Measurements from ENCODE around the gene FOXK1.

FOXK1 gene

DNA sequence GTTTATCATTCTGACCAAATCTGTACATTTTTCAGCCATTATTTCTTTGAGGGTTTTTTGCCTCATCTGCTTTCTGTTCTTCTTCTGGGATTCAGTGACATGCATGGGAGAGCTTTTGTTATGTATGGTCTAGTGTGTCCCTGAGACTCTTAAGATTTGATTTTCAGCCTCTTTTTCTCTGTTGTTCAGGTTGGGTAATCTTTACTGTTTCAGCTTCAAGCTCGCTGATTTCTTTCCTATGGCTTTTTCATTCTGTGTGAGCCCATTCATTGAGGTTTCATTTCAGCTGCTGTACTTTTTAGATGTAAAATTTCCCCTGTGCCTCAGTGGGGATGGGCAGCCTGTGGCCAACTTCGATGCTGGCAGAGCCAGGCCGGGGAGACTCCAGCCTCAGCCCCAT, 38.1 kb downstream of the FOXK1 start:
- DNase-seq (ENCODE audit: low read depth in 2 of 2, low spot score in 1 of 2) = no peak

DNA sequence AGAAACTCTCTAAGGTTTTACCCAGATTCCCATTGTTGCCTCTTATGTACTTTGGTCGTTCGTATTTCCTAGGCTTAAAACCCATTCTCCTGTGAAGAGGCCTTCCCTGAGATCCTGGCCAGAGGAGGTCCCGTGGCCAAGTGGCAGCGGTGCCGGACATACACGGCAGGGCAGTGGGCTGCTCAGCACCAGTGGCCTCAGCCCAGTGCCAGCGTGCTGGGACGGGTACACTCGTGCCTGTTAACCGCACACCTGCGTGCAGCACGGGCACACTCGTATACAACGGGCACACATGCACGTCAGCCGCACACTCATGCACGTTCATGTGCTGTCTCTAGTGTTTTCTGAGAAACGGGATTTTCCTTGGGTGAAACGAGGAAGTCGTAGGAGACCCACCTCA, 40.2 kb downstream of the FOXK1 start:
- DNase-seq (ENCODE audit: low read depth in 2 of 2, low spot score in 1 of 2) = no peak

DNA sequence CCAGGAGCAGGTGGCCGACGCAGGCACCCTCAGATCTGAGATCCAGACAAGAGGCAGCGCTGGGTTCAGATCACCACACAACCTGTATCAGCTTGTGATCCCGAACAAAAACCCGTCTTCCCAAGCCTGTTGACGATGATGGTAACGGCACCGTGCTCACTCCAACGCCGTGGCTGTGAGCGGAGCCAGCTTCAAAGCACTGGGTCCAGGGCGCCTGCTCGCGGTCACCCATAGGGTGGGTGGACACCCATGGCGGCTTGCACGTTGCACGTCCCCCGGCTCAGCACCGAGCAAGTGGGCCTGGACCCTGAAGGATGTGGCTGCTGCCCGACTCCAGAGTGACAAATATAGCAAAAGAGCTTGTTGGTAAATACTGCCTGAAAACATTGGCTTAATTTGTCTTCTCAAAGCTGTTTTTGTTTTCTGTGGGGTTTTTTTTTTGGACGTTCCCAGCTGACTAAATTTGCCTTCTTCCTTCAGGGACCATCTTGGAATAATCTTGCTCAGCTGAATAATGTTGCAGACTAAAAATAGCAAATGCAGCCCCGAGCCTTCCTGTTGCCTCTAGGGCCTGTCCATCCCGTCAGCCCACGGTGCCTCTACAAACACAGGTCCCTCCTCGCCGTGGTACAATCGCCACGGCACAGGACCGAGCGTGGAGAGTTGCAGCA, 41.0 kb downstream of the FOXK1 start:
- no peak for DNase-seq (ENCODE audit: low read depth in 2 of 2, low spot score in 1 of 2)

DNA sequence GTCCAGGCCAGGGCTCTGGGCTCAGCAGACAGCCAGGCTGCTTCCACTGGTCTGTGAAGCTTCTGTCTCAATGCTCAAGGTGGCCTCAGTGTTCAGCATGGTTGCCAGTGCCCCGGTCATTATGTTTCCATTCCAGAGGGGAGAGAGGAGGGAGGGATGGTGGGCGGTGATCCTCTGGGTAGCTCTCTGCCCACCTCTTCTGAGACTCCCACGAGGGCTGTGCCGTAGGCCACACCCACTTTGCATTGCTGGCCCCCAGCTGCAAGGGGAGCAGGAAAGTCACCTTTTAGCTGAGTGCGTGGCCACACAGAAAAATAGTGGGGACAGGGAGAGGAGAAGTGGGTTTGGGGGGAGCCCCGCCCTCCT, 42.5 kb downstream of the FOXK1 start:
- no peak for DNase-seq (ENCODE audit: low read depth in 2 of 2, low spot score in 1 of 2)

DNA sequence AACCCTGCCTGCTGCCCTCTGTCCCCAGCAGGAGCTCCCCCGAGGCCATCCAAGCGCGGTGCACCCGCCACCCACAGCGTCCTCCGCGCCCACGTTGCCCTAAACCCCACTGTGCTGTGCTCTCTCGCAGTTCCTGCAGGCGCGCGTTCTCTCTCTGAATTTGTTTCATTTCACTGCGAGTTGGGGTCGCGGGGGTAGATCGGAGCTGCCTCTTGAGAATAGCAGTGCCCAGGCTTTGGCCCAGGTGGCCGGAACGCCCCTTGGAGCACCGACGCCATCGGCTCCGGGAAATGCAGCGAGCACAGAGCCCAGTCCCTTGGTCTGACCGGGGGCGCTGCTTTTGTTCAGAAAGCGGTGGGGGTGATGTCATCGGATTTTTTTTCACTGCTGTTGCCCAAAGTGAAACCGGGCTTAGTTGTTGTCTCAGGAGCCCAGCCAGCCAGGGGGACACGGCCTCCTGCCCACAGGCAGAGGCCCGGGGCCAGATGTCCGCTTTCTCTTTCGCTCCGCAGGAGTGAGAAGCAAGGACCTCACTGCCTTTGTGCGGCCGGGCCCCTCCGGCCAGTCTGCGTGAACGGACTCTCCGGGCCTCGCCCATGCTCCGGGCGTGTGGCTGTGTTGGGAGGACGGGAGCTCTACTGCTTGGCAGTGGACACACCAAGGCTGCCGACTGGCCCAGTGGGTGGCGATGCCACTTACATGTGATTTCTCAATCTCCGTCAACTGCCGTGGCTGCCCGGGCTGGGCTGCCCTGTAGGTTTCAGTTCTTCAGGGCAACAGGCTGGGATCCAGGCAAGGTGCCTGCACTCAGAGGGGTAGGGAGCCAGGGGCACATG, 43.1 kb downstream of the FOXK1 start:
- peak in 1 of 2 donors; percentile 43 for DNase-seq (ENCODE audit: low read depth in 2 of 2, low spot score in 1 of 2)

DNA sequence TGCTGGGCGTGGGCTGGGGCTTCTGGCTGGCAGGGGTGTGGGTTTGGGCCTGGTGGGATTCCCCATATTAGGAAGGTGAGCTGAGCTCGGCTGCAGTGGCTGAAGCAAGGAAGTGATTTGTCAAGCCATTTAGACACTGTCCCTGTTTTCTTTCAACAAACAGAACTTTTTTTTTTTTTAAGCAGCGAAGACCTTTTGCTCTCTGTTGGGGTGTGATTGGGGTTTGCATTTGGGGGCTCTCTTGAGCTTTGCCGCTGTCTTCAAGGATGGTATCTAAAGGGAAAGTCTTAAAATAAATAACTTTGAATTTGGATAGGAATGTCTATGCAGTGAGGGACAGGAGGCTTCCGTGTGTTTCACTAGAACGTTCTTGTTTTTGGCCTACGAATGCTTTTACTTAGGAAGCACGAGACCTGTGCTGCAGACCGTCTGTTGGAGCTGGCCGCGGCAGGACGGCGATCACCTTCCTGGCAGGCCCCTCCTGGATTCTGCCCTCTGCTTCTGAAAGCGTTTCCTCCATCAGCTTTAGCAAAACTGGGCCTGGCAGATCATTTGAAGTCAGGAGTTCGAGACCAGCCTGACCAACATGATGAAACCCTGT, 43.9 kb downstream of the FOXK1 start:
- DNase-seq (ENCODE audit: low read depth in 2 of 2, low spot score in 1 of 2) = no peak

DNA sequence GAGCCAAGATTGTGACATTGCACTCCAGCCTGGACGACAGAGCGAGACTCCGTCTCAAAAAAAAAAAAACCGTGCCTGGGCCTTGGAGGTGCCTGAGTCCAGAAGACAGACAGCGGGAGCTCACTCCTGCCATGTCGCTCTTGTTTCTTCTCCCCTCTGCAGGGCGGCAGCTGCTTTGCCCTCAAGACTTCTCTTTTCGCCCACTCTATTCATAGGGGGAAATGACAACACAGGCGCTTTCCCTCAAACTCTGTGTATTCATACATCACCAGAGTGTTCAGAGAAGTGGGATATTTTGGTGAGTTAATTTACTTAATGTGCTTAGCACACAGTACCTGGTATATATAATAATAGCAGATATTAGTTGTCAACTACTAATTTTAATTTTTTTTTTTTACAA, 44.5 kb downstream of the FOXK1 start:
- no peak for DNase-seq (ENCODE audit: low read depth in 2 of 2, low spot score in 1 of 2)

DNA sequence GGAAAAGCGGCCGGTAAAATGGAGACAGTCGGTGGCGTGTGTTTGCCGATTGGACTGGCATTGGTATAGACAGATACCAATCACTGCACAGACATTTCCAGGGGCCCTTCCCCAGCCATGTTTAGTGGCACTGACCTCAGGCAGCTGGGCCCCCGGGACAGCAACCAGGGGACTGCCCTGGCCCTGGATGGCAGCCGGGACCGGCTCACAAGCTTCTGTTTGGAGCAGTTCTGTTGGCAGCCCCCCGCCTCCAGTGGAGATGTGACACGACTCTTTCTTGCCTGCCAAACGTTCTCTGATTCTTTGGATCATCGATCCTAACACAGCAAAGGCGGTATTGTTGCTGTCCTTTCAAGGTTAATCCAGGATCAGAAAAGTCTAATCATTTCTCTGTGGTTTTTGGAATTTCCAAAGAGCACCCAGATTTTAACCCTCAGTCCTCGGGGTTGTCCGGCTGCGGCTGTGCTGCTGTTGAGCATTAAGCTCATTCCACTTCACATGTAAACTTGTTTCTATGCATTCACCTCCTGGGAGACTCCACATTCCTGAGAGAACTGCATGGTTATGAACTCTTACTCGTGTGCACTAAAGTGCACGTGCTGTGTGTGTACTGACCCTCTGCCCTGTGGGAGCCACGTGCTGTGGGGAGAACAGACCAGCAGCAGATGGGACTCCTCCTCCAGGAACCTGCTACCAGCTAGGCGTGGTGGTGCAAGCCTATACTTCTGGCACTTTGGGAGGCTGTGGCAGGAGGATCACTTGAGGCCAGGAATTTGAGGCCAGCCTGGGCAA, 46.0 kb downstream of the FOXK1 start:
- DNase-seq (ENCODE audit: low read depth in 2 of 2, low spot score in 1 of 2) = no peak

DNA sequence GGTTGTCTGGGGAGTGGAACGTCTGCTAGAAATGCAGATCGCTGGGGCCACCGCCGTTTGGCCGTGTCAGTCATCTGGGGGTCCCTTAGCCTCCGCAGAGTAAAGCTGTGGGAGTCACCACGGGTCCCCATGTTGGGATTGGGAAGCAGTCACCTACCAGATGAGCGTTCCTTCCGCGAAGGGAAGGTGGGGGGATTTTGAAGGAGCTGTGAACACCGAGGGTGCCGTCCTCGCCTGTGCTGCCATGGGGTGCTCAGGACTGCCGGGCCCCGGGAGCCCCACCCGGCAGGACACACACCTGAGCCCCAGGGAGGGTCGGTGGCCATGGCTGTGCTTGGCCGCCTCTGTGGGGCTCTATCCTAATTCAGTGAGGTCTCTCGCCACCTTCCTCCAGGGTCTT, 47.2 kb downstream of the FOXK1 start:
- no peak for DNase-seq (ENCODE audit: low read depth in 2 of 2, low spot score in 1 of 2)

DNA sequence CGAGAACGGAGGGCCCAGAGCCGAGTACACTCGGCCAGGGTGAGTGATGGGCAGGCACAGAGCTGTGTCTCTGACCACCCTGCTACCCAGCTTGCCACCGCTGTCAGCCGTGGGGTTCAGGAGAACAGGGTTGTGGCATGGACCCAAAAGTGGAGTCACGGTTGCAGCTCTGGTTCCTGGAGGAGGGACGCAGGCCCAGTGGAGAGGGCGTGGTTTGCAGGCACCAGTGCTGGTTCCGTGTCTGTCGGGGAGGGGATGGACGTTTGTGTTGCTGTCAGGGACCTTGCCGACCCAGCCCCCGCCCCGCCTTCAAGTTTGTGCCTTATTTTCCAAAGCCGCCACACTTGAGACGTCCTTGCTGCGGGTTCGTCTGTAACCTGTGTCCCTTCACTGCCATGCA, 48.2 kb downstream of the FOXK1 start:
- DNase-seq (ENCODE audit: low read depth in 2 of 2, low spot score in 1 of 2) = no peak

DNA sequence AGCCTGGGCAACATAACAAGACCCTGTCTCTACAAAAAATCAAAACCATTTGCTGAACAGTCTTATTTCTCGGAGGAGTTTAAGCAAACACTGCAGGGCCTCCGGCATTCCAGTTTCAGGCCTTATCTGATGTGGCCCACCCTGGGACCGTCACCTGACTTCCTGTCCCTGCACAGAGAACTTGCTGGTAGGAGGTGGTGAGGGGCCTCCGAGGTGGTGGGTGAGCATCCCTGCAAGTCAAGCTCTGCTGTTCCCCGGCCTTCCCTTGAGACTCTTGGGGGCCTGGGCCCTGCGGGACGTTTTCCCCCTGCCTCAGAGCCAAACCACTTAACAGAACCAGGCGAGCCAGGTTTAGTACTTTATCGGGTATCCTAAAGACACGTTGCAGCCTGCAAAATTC, 48.9 kb downstream of the FOXK1 start:
- no peak for DNase-seq (ENCODE audit: low read depth in 2 of 2, low spot score in 1 of 2)

DNA sequence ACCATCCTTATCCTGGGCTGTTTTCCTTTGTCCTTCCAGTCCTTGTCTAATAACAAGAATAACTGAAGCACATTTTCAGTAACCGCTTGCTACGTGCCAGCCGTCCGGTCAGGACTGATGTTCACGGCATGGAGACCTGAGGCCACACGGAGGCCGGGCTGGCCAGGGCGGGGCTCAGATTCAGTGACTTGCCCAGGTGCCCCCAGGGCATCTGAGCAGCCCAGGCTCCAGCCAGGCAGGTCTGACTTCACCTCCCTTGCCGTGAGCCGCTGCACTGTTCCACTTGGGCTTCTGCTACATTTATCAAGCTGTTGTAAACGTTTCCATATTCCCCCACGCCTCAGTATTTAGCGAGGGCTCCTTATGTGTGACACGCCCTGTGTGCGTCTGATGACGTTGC, 49.7 kb downstream of the FOXK1 start:
- no peak for DNase-seq (ENCODE audit: low read depth in 2 of 2, low spot score in 1 of 2)

DNA sequence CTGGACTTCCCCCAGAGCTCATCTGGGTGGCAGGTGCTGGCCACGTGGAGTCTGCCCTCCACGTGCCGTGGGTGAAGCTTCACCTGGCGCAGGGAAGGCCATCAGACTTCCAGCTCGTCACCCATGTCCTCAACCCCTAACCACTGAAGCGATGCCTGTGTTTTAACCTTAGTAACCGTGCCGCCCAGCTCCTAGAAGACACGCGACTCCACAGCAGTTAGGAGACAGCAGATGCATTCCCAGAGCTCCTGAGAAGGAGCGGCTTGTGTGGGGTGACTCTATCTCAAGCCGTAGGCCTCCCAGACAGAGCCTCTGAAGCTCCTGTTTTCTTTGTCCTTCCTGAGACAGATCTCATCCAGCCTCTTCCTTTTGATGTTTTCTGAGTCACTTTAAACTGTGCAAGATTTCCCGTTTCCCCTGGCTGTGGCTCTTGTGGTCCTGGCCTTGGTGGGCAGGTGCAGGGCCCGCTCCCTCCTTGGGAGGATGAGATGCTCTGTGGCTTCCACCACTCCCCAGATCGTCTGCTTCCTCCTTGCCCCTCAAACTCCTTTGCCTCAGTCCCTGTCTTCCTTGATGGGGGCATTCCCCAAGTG, 51.9 kb downstream of the FOXK1 start:
- no peak for DNase-seq (ENCODE audit: low read depth in 2 of 2, low spot score in 1 of 2)

DNA sequence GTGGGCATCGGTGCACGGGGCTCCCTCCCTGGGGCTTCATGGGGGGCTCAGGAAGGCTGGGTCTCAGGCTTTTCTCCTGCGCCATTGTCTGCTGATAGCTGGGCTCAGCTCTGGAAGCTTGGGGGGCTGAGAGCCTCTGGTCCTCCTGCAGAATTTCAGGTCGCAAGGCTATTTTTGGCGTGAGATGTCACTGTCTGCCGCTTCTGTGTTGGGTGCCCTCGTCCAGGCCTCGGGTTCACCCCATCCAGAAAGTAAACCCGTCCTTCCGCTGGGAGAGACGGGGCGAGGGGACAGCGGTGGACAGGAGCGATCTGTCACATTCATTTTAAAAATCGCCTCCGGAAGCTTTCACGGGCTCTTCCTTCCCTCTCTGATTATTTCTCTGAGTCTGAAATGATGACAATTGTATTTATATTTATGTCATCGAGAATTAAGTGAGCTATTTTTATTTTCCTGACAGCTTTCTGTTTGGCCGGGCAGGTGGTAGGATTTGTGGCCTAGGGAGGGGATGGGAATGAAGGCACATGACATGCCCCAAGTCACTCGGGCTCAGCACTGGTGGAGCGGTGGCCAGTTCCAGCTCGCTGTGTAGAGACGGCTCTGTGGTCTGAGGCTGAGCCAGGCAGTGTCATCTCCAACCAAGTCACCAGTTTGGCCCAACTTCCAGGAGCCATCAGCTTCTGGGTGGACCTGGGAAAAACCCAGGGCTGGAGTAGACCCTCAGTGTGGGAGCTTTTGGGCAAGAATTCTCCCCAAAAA, 52.7 kb downstream of the FOXK1 start:
- DNase-seq (ENCODE audit: low read depth in 2 of 2, low spot score in 1 of 2) = no peak

DNA sequence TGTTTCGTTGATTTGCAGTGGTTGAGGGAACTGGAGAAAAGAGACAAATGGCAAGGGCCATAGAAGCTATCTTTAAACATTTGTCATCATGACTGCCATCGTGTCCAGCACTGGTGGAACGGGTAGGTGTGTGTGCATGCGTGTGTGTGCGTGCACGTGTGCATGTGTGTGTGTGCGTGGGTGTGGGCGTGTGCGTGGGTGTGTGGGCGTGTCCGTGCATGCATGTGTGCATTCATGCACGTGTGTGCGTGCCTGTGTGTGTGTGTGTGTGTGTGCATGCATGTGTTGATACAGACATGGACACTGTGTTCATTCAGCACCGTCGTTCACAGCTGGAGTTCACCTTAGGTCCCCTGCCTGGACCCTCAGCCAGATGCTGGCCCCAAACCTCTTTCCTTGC, 55.2 kb downstream of the FOXK1 start:
- no peak for DNase-seq (ENCODE audit: low read depth in 2 of 2, low spot score in 1 of 2)

DNA sequence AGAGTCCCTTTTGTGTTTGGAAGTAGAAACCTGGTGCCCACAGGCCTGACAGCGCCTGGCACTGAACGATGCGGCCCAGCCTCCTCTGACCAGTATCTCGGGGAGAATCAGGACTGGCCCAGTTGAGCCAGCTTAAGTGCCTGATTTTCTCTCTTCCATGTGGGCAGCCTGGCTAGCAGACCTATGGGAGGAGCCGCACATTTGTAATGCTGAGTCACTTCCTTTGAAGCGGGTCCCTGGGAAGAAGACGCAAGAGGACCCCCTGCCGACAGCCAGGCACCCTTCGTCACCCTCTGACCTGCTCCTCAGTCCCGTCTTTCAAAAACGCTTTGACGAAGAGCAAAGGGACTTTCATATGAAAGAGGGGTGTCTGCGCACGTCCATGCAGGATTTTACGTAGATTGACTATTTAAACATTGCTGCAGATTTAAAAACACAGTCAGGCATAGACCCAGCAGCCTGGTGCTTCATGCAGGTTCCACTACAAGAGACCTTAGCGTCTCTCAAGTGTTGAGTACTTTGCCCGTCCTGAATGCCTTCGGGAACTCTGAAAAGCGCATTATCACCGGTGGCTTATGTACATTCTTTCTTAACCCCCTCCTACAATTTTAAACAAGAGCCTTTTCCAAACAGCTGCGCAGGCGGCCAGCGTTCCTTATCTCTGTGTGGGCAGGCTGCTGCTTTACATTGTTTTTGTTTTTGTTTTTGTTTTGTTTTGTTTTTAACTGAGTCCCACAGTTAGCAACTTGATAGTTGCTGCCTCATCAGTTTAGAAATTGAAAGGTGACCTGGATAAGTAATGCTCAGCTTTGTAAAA, 56.8 kb downstream of the FOXK1 start:
- no peak for DNase-seq (ENCODE audit: low read depth in 2 of 2, low spot score in 1 of 2)

DNA sequence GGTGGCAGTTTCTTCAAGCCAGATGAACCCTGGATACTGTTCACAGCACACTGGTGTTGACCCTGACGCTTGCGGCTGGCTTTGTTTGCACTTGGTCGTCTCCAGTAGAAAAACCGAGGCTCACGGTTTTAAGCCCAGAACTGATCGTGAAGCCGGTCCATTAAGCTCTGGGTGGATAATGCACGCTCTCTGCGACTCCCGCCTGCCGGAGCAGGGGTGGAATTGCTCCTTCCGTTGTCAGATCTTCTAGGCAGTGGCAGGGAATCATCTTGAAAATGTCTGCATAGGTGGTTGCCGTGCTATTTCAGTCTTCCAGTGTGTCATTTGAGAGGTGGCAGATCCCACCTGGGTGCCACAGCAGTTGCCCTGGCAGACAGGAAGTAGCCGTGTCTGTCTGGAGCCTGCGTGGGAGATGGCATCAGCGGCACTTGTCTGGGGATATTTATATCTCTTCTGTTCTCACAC, 57.5 kb downstream of the FOXK1 start:
- DNase-seq (ENCODE audit: low read depth in 2 of 2, low spot score in 1 of 2) = no peak

DNA sequence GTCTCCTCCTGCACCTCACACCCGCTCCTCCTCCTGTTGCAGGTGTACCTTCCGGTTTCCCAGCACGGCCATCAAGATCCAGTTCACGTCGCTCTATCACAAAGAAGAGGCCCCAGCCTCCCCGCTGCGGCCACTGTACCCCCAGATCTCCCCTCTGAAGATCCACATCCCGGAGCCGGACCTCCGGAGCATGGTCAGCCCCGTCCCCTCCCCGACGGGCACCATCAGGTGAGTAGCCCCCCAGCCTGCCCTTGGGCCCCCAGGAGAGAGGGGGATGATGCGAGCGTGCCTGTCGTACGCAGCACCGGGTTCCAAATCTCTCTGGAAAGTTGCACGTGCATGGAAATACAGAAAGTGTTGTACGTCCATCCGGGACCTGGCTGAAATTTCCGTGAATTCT, 58.7 kb downstream of the FOXK1 start:
- DNase-seq (ENCODE audit: low read depth in 2 of 2, low spot score in 1 of 2) = no peak

DNA sequence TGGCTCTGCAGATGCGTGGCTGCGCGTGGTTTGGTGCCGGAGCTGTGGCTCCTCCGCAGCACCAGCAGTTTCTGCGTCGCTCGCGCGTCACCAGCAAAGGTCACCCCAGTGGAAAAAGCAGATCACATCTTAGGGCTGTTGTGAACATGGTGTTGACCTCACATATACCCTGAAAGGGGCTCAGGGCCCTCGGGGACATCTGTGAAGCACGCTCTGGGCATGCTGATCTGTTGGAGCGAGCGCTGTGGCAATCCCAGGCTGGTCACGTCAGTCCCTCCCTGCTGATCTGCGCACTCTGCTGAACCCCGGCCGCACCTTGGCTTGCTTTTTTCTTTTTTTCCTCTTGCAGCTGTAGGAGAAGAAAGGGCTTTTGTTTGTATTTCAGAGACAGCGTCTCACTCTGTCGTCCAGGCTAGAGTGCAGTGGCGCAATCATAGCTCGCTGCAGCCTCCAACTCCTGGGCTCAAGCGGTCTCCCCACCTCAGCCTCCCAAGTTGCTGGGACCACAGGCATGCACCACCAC, 60.0 kb downstream of the FOXK1 start:
- DNase-seq (ENCODE audit: low read depth in 2 of 2, low spot score in 1 of 2) = no peak

All from stimulated activated CD8-positive, alpha-beta memory T cell treated with anti-CD3 and anti-CD28 coated beads, Interleukin-4, amount 100 ng/mL, for 4 hours (primary cell).